Fibroblast of gingiva (primary cell): Measurements from ENCODE around the gene KLHL15.

Experiments
- DNase-seq: peaks from one replicate; pipeline ENCODE4 v3.0.0-alpha.2; 2011; ENCODE audit warnings: low read depth

Gene KLHL15

GRCh38 chrX:23952984-23953907 is 73.7 kb downstream of the KLHL15 start:
- DNase-seq = no peak

GRCh38 chrX:23952391-23952790 is 74.6 kb downstream of the KLHL15 start:
- no peak for DNase-seq

GRCh38 chrX:23945206-23945605 is 81.8 kb downstream of the KLHL15 start:
- no peak for DNase-seq

- no peak for DNase-seq
Observed at GRCh38 chrX:23944234-23944633, 82.8 kb downstream of the KLHL15 start.

DNA sequence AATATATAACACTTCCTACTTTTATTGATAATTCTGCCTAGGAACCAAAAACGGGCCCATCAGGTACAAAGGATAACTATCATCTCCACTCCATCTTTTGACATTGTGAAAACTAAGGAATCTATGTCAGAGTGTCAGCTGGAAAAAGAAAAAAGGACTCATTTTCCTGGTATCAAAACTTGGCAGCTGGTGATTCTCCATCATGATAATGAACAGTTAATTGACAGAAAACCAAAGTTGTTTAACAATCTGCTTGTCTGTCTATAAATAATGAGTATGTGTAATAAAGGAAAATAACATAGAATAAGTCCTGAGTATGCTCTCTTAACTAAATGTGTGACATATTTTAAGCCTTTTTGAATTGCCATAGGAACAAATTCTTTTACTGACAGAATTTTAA is 87.8 kb downstream of the KLHL15 start:
- no peak for DNase-seq

DNA sequence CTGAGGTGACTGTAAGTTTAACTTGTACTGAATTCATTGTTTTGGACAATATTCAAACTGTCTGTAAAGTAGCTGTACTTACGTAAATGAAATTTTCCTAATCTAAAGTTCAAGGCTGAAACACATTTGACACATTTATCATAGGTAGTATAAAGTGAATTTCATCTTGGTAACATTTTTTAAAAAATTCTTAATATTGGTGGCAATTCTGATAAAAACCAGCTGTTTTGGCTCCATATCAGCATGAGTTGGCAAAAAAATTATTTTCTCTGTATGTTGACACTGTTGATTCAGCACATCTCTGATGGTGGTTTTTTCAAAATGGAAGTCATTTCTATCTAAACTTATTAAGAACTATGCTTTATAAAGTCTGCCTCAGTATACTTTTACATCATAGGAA is 88.3 kb downstream of the KLHL15 start:
- peak; percentile 20 for DNase-seq

GRCh38 chrX:23937100-23937499 is 89.9 kb downstream of the KLHL15 start:
- no peak for DNase-seq

GRCh38 chrX:23936180-23936579 is 90.8 kb downstream of the KLHL15 start:
- no peak for DNase-seq

- peak; percentile 46 for DNase-seq
Observed at GRCh38 chrX:23935106-23935505, 91.9 kb downstream of the KLHL15 start.
